HPDE6-E6E7 (cell line): ENCODE measurements around the gene PCDHB6.
"Not testable (repeated sequence)": the region's sequence is repeated elsewhere in the genome, so short reads cannot be mapped to it uniquely, and the experiment has no call there.

Experiments
- DNase-seq: peaks from one replicate; pipeline ENCODE4 v3.0.0; 2011; ENCODE audit warnings: missing footprints; ENCODE audit errors: extremely low spot score

The PCDHB6 gene

GRCh38 chr5:141157901-141158300 is 8.0 kb downstream of the PCDHB6 start:
- not testable (repeated sequence) for DNase-seq

- no peak for DNase-seq
These were observed 22.7 kb downstream of the PCDHB6 start, which contains the start of gene PCDHB7 for GRCh38 chr5:141172381-141173204. TSS of gene PCDHB7 (plus strand) at chr5:141172644. CDS start at chr5:141172836, 192 bp downstream.

- not testable (repeated sequence) for DNase-seq
These were observed 24.6 kb downstream of the PCDHB6 start for GRCh38 chr5:141174291-141175104.

- no peak for DNase-seq
These were observed 26.1 kb downstream of the PCDHB6 start for GRCh38 chr5:141175933-141176332.

GRCh38 chr5:141177577-141178191 is 27.8 kb downstream of the PCDHB6 start, which contains the start of gene PCDHB8:
TSS of gene PCDHB8 (plus strand) at chr5:141177790. CDS start at chr5:141178035, 245 bp downstream.
- not testable (repeated sequence) for DNase-seq

- not testable (repeated sequence) for DNase-seq
These were observed 29.5 kb downstream of the PCDHB6 start for GRCh38 chr5:141179371-141179770.

GRCh38 chr5:141179876-141180275 is 30.0 kb downstream of the PCDHB6 start:
- DNase-seq = not testable (repeated sequence)

GRCh38 chr5:141180313-141180712 is 30.5 kb downstream of the PCDHB6 start:
- DNase-seq = no peak

GRCh38 chr5:141182248-141182647 is 32.4 kb downstream of the PCDHB6 start, which contains the start of gene PCDHB16:
TSS of gene PCDHB16 (plus strand) at chr5:141182387. CDS start at chr5:141182560, 173 bp downstream.
- no peak for DNase-seq

GRCh38 chr5:141184117-141184855 is 34.4 kb downstream of the PCDHB6 start:
- DNase-seq = not testable (repeated sequence)

GRCh38 chr5:141186897-141187512 is 37.1 kb downstream of the PCDHB6 start, which contains the start of gene PCDHB9:
TSS of gene PCDHB9 (plus strand) at chr5:141187161. CDS start at chr5:141187319, 158 bp downstream.
- no peak for DNase-seq

GRCh38 chr5:141188682-141189081 is 38.8 kb downstream of the PCDHB6 start:
- DNase-seq = not testable (repeated sequence)

- DNase-seq = not testable (repeated sequence)
These were observed 39.3 kb downstream of the PCDHB6 start for GRCh38 chr5:141189131-141189530.

GRCh38 chr5:141192110-141192725 is 42.4 kb downstream of the PCDHB6 start, which contains the start of gene PCDHB10:
TSS of gene PCDHB10 (plus strand) at chr5:141192353. CDS start at chr5:141192553, 200 bp downstream.
- DNase-seq = no peak

GRCh38 chr5:141194332-141194731 is 44.5 kb downstream of the PCDHB6 start:
- not testable (repeated sequence) for DNase-seq

- DNase-seq = no peak
These were observed 46.5 kb downstream of the PCDHB6 start for GRCh38 chr5:141196363-141196762.

- DNase-seq = no peak
These were observed 49.7 kb downstream of the PCDHB6 start, which contains the start of gene PCDHB11 for GRCh38 chr5:141199359-141200235. TSS of gene PCDHB11 (plus strand) at chr5:141199627. CDS start at chr5:141199775, 148 bp downstream.

- not testable (repeated sequence) for DNase-seq
These were observed 51.3 kb downstream of the PCDHB6 start for GRCh38 chr5:141201126-141201525.

GRCh38 chr5:141201646-141202045 is 51.8 kb downstream of the PCDHB6 start:
- not testable (repeated sequence) for DNase-seq
